K562 (cell line): Measurements from ENCODE around the gene MMP19. TPM values are rescaled to one million over a fixed set of nuclear protein-coding genes. Genes with fewer than 3 reads are reported as not detected.

Experiments used
- ATAC-seq: fragments of 200-7000 bp; cut with Tn5 transposase; 3 replicates; pipeline ENCODE4 v1.9.1; 2020; ENCODE audit warnings: moderate library complexity
- BruUV-seq: library from RNA; stranded (reverse); fragments of 400-500 nt; replicated peaks from 2 replicates; lab custom pipeline; 2021; lab: Mats Ljungman, UMichigan
- CTCF ChIA-PET: fragments of 300-600 bp; formaldehyde crosslinking; extraction: SDS; loops from one replicate; lab custom pipeline; 2021; ENCODE audit warnings: low intra/inter-chr PET ratio; lab: Yijun Ruan, JAX
- POLR2A ChIA-PET: fragments of 300-600, 350-650 bp; sonication (Branson Sonifier 250); formaldehyde crosslinking; extraction: SDS; loops from one replicate; lab custom pipeline; 2021; ENCODE audit warnings: antibody characterized with exemption, inconsistent platforms; lab: Yijun Ruan, JAX
- DNase-seq, 4 experiments: peaks; one replicate each; pipeline versions ENCODE4 v3.0.0 to v3.0.0-alpha.2; 2011 to 2018; ENCODE audit warnings: low spot score in 3 of 4, mixed read lengths in 3 of 4; ENCODE audit errors: extremely low read depth in 1 of 4
- FAIRE-seq: peaks from 2 replicates; lab custom pipeline; 2011; peaks lifted over from hg19 to GRCh38; lab: Jason Lieb, UNC
- H2AFZ ChIP-seq: 2 replicates; pipeline ENCODE4 v1.6.0; 2011; ENCODE audit warnings: low read depth, low read length, control low read depth, inconsistent platforms
- H3K27ac ChIP-seq: fragments of 200-600 bp; 3 replicates; pipeline ENCODE4 v1.8.0; 2011; ENCODE audit warnings: low read depth, mild to moderate bottlenecking, control low read depth, inconsistent platforms, low read length, moderate library complexity, mixed read lengths; ENCODE audit errors: extremely low read depth
- H3K27me3 ChIP-seq, 2 experiments: fragments of 300-600 bp in 1 of 2; 2 replicates in 1 of 2; 3 replicates in 1 of 2; pipeline versions ENCODE4 v1.6.0 to v1.8.0; 2011; ENCODE audit warnings: inconsistent platforms in 2 of 2, low read length in 2 of 2, mild to moderate bottlenecking in 1 of 2, mixed read lengths in 1 of 2, moderate library complexity in 1 of 2; ENCODE audit not compliant: control insufficient read depth in 2 of 2, insufficient read depth in 2 of 2
- H3K36me3 ChIP-seq: fragments of 300-600 bp; 3 replicates; pipeline ENCODE4 v1.8.0; 2011; ENCODE audit warnings: mild to moderate bottlenecking, low read length, inconsistent platforms; ENCODE audit not compliant: control insufficient read depth, insufficient read depth
- H3K4me1 ChIP-seq, 2 experiments: fragments of 200-600 bp in 1 of 2; replicated peaks in 1 of 2; 2 replicates in 1 of 2; 3 replicates in 1 of 2; pipeline versions ENCODE4 v1.5.1 to v1.8.0; 2011; ENCODE audit warnings: inconsistent platforms in 2 of 2, low read length in 2 of 2, mild to moderate bottlenecking in 1 of 2, mixed read lengths in 1 of 2, moderate library complexity in 1 of 2; ENCODE audit not compliant: control insufficient read depth in 2 of 2, insufficient read depth in 2 of 2
- H3K4me2 ChIP-seq: 2 replicates; pipeline ENCODE4 v1.6.1; 2011; ENCODE audit warnings: low read length, control low read depth, inconsistent platforms, mixed read lengths; ENCODE audit not compliant: insufficient read depth
- H3K4me3 ChIP-seq: fragments of 200-600 bp; sonication (generic), shearing (Covaris generic); 2 replicates; pipeline ENCODE4 v1.5.1; 2016; ENCODE audit warnings: control low read depth, inconsistent platforms
- H3K79me2 ChIP-seq: fragments of 200-600 bp; 3 replicates; pipeline ENCODE4 v1.8.0; 2011; ENCODE audit warnings: low read length, inconsistent platforms; ENCODE audit not compliant: control insufficient read depth, insufficient read depth
- H3K9ac ChIP-seq, 2 experiments: 2 replicates each; pipeline versions ENCODE4 v1.6.0 to v1.6.1; 2011; ENCODE audit warnings: low read depth in 2 of 2, low read length in 2 of 2, control low read depth in 1 of 2, inconsistent platforms in 1 of 2, mild to moderate bottlenecking in 1 of 2, mixed read lengths in 1 of 2; ENCODE audit not compliant: insufficient read depth in 1 of 2
- H3K9me1 ChIP-seq: one replicate; pipeline ENCODE4 v1.6.0; 2011; ENCODE audit warnings: inconsistent platforms, mild to moderate bottlenecking, low read length, moderate library complexity; ENCODE audit not compliant: control insufficient read depth, insufficient read depth
- H3K9me3 ChIP-seq: replicated peaks from 2 replicates; pipeline ENCODE4 v1.5.1; 2011; ENCODE audit warnings: low read depth, low read length, inconsistent platforms; ENCODE audit not compliant: control insufficient read depth, insufficient read depth
- H4K20me1 ChIP-seq: replicated peaks from 2 replicates; pipeline ENCODE4 v1.6.1; 2011; ENCODE audit warnings: low read length, inconsistent platforms, mixed read lengths; ENCODE audit not compliant: control insufficient read depth, insufficient read depth
- CCNT2 ChIP-seq: IDR thresholded peaks from 2 replicates; pipeline ENCODE4 v1.6.1; 2011; ENCODE audit warnings: borderline replicate concordance, low read depth, mild to moderate bottlenecking, moderate library complexity, mixed read lengths, low read length; ENCODE audit not compliant: insufficient read length; ENCODE audit errors: extremely low read depth
- CREBBP ChIP-seq: IDR thresholded peaks from one replicate; pipeline ENCODE4 v1.6.1; 2012; ENCODE audit warnings: low read depth, mild to moderate bottlenecking, control low read depth, inconsistent platforms, low read length
- ERF ChIP-seq: fragments of 450-650 bp; formaldehyde crosslinking; IDR thresholded peaks from 2 replicates; pipeline ENCODE4 v1.4.0; 2020; ENCODE audit warnings: mild to moderate bottlenecking, mixed read lengths
- KLF16 ChIP-seq: IDR thresholded peaks from 2 replicates; pipeline ENCODE4 v1.6.1; 2016; ENCODE audit warnings: antibody characterized with exemption
- MCM7 ChIP-seq, 2 experiments: fragments of 450-650 bp; IDR thresholded peaks; 2 replicates each; pipeline ENCODE4 v1.6.1; 2016 to 2018
- NCOA2 ChIP-seq, 2 experiments: fragments of 450-650 bp; IDR thresholded peaks; 2 replicates each; pipeline ENCODE4 v1.6.1; 2018; ENCODE audit warnings: mild to moderate bottlenecking in 2 of 2, moderate library complexity in 1 of 2; ENCODE audit not compliant: partially characterized antibody in 2 of 2
- ZBED1 ChIP-seq: IDR thresholded peaks from 2 replicates; pipeline ENCODE4 v1.6.1; 2014
- WGBS: fragments of 100-300 bp; shearing (Covaris generic); methylation state at CpG from one replicate; pipeline ENCODE4 v1.1.6; 2016; ENCODE audit warnings: low coverage, mixed read lengths; ENCODE audit not compliant: insufficient coverage; ENCODE audit errors: missing lambda C conversion rate; 5-methylcytosine and 5-hydroxymethylcytosine counted together
- in situ Hi-C: fragments of 300-500 bp; cut with MboI; formaldehyde crosslinking; loops from 4 replicates; pipeline ENCODE4 v1.15.0; 2018; ENCODE audit warnings: inconsistent platforms, mixed read lengths
- intact Hi-C: fragments of 100-400 bp; cut with micrococcal nuclease; formaldehyde crosslinking; loops from 2 replicates; pipeline ENCODE4 v1.14.2; 2022
- polyA plus RNA-seq, 8 experiments: library from polyadenylated mRNA; depleted of rRNA in 4 of 8; stranded (reverse) in 5 of 8; unstranded in 3 of 8; fragments of >200 nt; fragmentation: Nextera tagmentation in 2 of 8; fragmentation: Illumina TruSeq in 1 of 8; extraction: Ambion mirVana in 2 of 8; extraction: Trizol in 1 of 8; gene quantifications; 2 replicates each; pipeline versions ENCODE4 v1.2.1 to v1.2.3, GENCODE V29; 2011 to 2014; ENCODE audit warnings: inconsistent platforms in 1 of 8, missing spikeins in 1 of 8
- total RNA-seq, 7 experiments: library from RNA; depleted of rRNA in 6 of 7; stranded (reverse); fragments of >200 nt in 6 of 7; fragmentation: Illumina TruSeq in 2 of 7; extraction: Trizol in 2 of 7; gene quantifications; 2 replicates each; pipeline versions ENCODE4 v1.2.1 to v1.2.3, GENCODE V29; 2011 to 2021; ENCODE audit warnings: low replicate concordance in 1 of 7
- TF ChIP-seq, protein P1 (sequence below): fragments of 250-450 bp; sonication (Bioruptor Pico); IDR thresholded peaks from 2 replicates; pipeline ENCODE4 v1.5.0; 2021
- TF ChIP-seq, protein P2 (sequence below), 2 experiments: fragments of 150-350 bp in 1 of 2; IDR thresholded peaks; 2 replicates each; pipeline ENCODE4 v1.6.1; 2012 to 2016; ENCODE audit warnings: low read depth in 2 of 2, low read length in 2 of 2, mild to moderate bottlenecking in 1 of 2, moderate library complexity in 1 of 2
- TF ChIP-seq, protein P3 (sequence below): fragments of 450-650 bp; IDR thresholded peaks from one replicate; pipeline ENCODE4 v1.6.1; 2018; ENCODE audit warnings: mild to moderate bottlenecking, moderate library complexity; ENCODE audit not compliant: partially characterized antibody

Gene MMP19
- total and polyA plus RNA-seq, 9 of the 15 experiments (the other 6 are each of a cell fraction or from before 2014, with no cell fraction given), result 0.14 to 1.6 (median 0.66) TPM

DNA sequence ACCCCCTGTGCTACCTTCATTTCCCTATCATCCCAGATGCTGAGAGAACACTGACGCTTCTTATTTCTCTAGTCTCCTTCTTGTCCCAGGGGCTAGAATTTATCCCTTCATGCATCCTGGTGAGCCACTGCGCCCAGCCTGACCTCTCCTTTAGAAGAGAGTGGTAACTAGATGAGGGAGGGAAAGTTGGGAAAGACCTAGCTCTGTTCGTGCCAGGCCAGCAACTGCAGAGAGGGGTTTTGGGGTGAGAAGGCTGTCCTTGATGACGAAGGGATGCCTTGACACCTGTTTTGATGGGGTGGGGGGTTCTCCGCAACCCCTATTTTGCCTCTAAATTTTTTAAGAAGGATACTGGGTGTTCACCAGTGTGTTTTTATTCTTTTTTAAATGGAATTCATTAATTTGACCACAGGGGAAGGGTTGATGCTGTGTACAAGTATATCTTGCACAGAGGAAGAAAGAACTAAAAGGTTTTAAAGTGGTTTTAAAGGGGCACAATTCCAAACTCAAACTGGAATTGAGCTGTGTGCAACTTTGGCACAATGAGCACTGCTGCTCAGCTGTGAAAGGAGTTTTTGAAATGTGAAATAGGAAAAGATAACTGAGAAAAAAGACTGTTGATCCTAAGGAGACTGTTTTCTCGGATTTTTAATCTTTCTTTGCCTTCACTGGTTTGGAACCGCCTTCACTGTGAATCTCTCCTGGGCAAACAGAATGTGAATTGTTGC is 7.0 kb upstream of the MMP19 start:
- Histone ChIP-seq H3K27me3 (no peaks in the 10 kb centered on the region), H3K9me1 (no peaks in the 10 kb centered on the region), H3K79me2 (peaks cover 3% of the 10 kb centered on the region; the same call in 1 of the 3 replicates), H3K36me3 (no peaks in the 10 kb centered on the region), H4K20me1 (no peaks in the 10 kb centered on the region), H2AFZ (peak overlapping the region; percentile 67), H3K9me3 (no peaks in the 10 kb centered on the region), H3K4me2 (no peak overlapping the region), H3K4me3 (no peak overlapping the region), H3K9ac (no peak overlapping the region), H3K27ac (no peak overlapping the region), H3K4me1 (peaks cover 8 to 16% of the 10 kb centered on the region in 2 experiments; a peak in 4 of 5 replicates)
- in situ Hi-C loops, result no loop called here
- no TSS peak for BruUV-seq
- WGBS, result 63% methylated on average over 7 of the region's 7 CpGs
- intact Hi-C loops, result no loop called here
- TF ChIP-seq NCOA2 (IDR thresholded peaks at IDR 0.05; ENCODE audit: partially characterized antibody in 2 of 2) (no peak), CCNT2 (no peak), ZBED1 (no peak), MCM7 (IDR thresholded peaks at IDR 0.05) (no peak), CREBBP (no peak), KLF16 (no peak), ERF (CRISPR knock-in tag) (no peak)
- TF ChIP-seq, protein P1, sequence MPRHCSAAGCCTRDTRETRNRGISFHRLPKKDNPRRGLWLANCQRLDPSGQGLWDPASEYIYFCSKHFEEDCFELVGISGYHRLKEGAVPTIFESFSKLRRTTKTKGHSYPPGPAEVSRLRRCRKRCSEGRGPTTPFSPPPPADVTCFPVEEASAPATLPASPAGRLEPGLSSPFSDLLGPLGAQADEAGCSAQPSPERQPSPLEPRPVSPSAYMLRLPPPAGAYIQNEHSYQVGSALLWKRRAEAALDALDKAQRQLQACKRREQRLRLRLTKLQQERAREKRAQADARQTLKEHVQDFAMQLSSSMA (CRISPR knock-in tag), result no peak
- TF ChIP-seq, protein P2, sequence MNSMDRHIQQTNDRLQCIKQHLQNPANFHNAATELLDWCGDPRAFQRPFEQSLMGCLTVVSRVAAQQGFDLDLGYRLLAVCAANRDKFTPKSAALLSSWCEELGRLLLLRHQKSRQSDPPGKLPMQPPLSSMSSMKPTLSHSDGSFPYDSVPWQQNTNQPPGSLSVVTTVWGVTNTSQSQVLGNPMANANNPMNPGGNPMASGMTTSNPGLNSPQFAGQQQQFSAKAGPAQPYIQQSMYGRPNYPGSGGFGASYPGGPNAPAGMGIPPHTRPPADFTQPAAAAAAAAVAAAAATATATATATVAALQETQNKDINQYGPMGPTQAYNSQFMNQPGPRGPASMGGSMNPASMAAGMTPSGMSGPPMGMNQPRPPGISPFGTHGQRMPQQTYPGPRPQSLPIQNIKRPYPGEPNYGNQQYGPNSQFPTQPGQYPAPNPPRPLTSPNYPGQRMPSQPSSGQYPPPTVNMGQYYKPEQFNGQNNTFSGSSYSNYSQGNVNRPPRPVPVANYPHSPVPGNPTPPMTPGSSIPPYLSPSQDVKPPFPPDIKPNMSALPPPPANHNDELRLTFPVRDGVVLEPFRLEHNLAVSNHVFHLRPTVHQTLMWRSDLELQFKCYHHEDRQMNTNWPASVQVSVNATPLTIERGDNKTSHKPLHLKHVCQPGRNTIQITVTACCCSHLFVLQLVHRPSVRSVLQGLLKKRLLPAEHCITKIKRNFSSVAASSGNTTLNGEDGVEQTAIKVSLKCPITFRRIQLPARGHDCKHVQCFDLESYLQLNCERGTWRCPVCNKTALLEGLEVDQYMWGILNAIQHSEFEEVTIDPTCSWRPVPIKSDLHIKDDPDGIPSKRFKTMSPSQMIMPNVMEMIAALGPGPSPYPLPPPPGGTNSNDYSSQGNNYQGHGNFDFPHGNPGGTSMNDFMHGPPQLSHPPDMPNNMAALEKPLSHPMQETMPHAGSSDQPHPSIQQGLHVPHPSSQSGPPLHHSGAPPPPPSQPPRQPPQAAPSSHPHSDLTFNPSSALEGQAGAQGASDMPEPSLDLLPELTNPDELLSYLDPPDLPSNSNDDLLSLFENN (IDR thresholded peaks at IDR 0.05; ENCODE audit: low read depth in 2 of 2, low read length in 2 of 2), result no peak
- TF ChIP-seq, protein P3, sequence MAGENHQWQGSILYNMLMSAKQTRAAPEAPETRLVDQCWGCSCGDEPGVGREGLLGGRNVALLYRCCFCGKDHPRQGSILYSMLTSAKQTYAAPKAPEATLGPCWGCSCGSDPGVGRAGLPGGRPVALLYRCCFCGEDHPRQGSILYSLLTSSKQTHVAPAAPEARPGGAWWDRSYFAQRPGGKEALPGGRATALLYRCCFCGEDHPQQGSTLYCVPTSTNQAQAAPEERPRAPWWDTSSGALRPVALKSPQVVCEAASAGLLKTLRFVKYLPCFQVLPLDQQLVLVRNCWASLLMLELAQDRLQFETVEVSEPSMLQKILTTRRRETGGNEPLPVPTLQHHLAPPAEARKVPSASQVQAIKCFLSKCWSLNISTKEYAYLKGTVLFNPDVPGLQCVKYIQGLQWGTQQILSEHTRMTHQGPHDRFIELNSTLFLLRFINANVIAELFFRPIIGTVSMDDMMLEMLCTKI, result no peak
- DNase-seq (no peak), FAIRE-seq (no peak), ATAC-seq (no peak)
- ChIA-PET POLR2A (no interaction called here), CTCF (no interaction called here)
